A549 (cell line): Measurements from ENCODE around the gene NOTCH3. TPM values are rescaled to one million over a fixed set of nuclear protein-coding genes. Genes with fewer than 3 reads are reported as not detected.

Experiments
- ATAC-seq, 2 experiments: fragments of 200-7000 bp in 1 of 2; fragments of >200 bp in 1 of 2; cut with Nextera tagmentation in 1 of 2; cut with Tn5 transposase in 1 of 2; 3 replicates each; pipeline versions ENCODE4 v1.8.0 to v1.9.1; 2018 to 2020; ENCODE audit warnings: mild to moderate bottlenecking in 1 of 2, moderate library complexity in 1 of 2
- CTCF ChIA-PET: fragments of 300-600 bp; sonication (Branson Sonifier 250); formaldehyde crosslinking; extraction: SDS; loops from one replicate; lab custom pipeline; 2021; ENCODE audit warnings: antibody characterized with exemption, inconsistent platforms; lab: Yijun Ruan, JAX
- POLR2A ChIA-PET: fragments of 350-600 bp; formaldehyde crosslinking; extraction: SDS; loops from one replicate; lab custom pipeline; 2021; ENCODE audit warnings: antibody characterized with exemption, inconsistent platforms; lab: Yijun Ruan, JAX
- DNase-seq, 2 experiments: peaks; one replicate each; pipeline versions ENCODE4 v3.0.0 to v3.0.0-alpha.2; 2011 to 2016; ENCODE audit warnings: low read depth in 1 of 2, low spot score in 1 of 2
- FAIRE-seq: peaks from 2 replicates; lab custom pipeline; 2011; peaks lifted over from hg19 to GRCh38; lab: Jason Lieb, UNC
- H3K27ac ChIP-seq, 2 experiments: fragments of >200 bp; sonication (Bioruptor Twin); formaldehyde crosslinking; 3 replicates each; pipeline ENCODE4 v1.5.1; 2016 to 2017
- H3K4me1 ChIP-seq: fragments of >200 bp; sonication (Bioruptor Twin); formaldehyde crosslinking; 3 replicates; pipeline ENCODE4 v1.6.1; 2016
- H3K4me2 ChIP-seq: fragments of >200 bp; sonication (Bioruptor Twin); formaldehyde crosslinking; 3 replicates; pipeline ENCODE4 v1.6.1; 2016
- H3K4me3 ChIP-seq: fragments of >200 bp; sonication (Bioruptor Twin); formaldehyde crosslinking; 3 replicates; pipeline ENCODE4 v1.5.1; 2016
- H3K9me3 ChIP-seq: fragments of >200 bp; sonication (Bioruptor Twin); formaldehyde crosslinking; 3 replicates; pipeline ENCODE4 v1.6.1; 2016
- BHLHE40 ChIP-seq: IDR thresholded peaks from 2 replicates; pipeline ENCODE4 v1.6.1; 2012; ENCODE audit warnings: low read depth, low read length, inconsistent platforms
- EHF ChIP-seq: fragments of 250-450 bp; sonication (Bioruptor Pico); IDR thresholded peaks from 2 replicates; pipeline ENCODE4 v1.5.0; 2020; ENCODE audit warnings: mild to moderate bottlenecking
- EP300 ChIP-seq, 2 experiments: fragments of >200 bp; sonication (Bioruptor Twin); formaldehyde crosslinking; IDR thresholded peaks; 2 replicates in 1 of 2; 3 replicates in 1 of 2; pipeline ENCODE4 v1.6.1; 2016 to 2017
- ESRRA ChIP-seq: fragments of 150-350 bp; IDR thresholded peaks from 2 replicates; pipeline ENCODE4 v1.6.1; 2014; ENCODE audit warnings: mild to moderate bottlenecking, low read length, borderline replicate concordance
- FOSL2 ChIP-seq, 2 experiments: fragments of 450-650 bp in 1 of 2; fragments of >200 bp in 1 of 2; sonication (Bioruptor Twin) in 1 of 2; formaldehyde crosslinking; IDR thresholded peaks; 2 replicates each; pipeline versions ENCODE4 v1.5.0 to v1.6.1; 2016 to 2020; ENCODE audit warnings: mild to moderate bottlenecking in 1 of 2, moderate library complexity in 1 of 2
- HOXB13 ChIP-seq: fragments of 250-450 bp; sonication (Bioruptor Pico); IDR thresholded peaks from 2 replicates; pipeline ENCODE4 v1.5.0; 2020; ENCODE audit warnings: low read depth, mild to moderate bottlenecking, moderate library complexity
- MAFK ChIP-seq: fragments of 450-650 bp; IDR thresholded peaks from 2 replicates; pipeline ENCODE4 v1.6.1; 2014; ENCODE audit not compliant: partially characterized antibody
- MAZ ChIP-seq: fragments of 150-350 bp; IDR thresholded peaks from 2 replicates; pipeline ENCODE4 v1.6.1; 2014; ENCODE audit warnings: antibody characterized with exemption, low read depth, low read length, borderline replicate concordance
- NPAS2 ChIP-seq: fragments of 250-450 bp; sonication (Bioruptor Pico); IDR thresholded peaks from 2 replicates; pipeline ENCODE4 v1.8.0; 2022; ENCODE audit warnings: mild to moderate bottlenecking, moderate library complexity, borderline replicate concordance
- PHF8 ChIP-seq: fragments of 200-600 bp; sonication (generic); IDR thresholded peaks from 2 replicates; pipeline ENCODE4 v1.6.1; 2016; ENCODE audit warnings: low read depth, mild to moderate bottlenecking, antibody characterized with exemption, moderate library complexity, borderline replicate concordance
- RAD21 ChIP-seq, 2 experiments: fragments of >200 bp in 1 of 2; sonication (Bioruptor Twin) in 1 of 2; formaldehyde crosslinking in 1 of 2; IDR thresholded peaks in 1 of 2; conservative IDR thresholded peaks in 1 of 2; 2 replicates in 1 of 2; 3 replicates in 1 of 2; pipeline ENCODE4 v1.6.1; 2012 to 2018; ENCODE audit warnings: inconsistent platforms in 1 of 2
- RFX5 ChIP-seq: fragments of 450-650 bp; IDR thresholded peaks from 2 replicates; pipeline ENCODE4 v1.7.1; 2014; ENCODE audit warnings: antibody characterized with exemption, mild to moderate bottlenecking, moderate library complexity
- TFCP2L1 ChIP-seq: fragments of 250-450 bp; sonication (Bioruptor Pico); IDR thresholded peaks from 2 replicates; pipeline ENCODE4 v1.5.0; 2021; ENCODE audit warnings: mild to moderate bottlenecking
- ZC3H11A ChIP-seq: fragments of 450-650 bp; IDR thresholded peaks from 2 replicates; pipeline ENCODE4 v1.6.1; 2014; ENCODE audit warnings: antibody characterized with exemption, mild to moderate bottlenecking
- WGBS: methylation state at CpG from one replicate; pipeline ENCODE4 v1.1.6; 2017; ENCODE audit errors: missing lambda C conversion rate; 5-methylcytosine and 5-hydroxymethylcytosine counted together
- polyA plus RNA-seq, 4 experiments: library from polyadenylated mRNA; depleted of rRNA in 3 of 4; stranded (reverse); fragments of >200 nt; fragmentation: RNase III in 1 of 4; extraction: RNeasy Plus Mini Kit Qiagen cat#74134 plus additional on column Dnase treatment in 1 of 4; gene quantifications; 2 replicates in 3 of 4; 3 replicates in 1 of 4; pipeline ENCODE4 v1.2.3, GENCODE V29; 2011 to 2017
- TF ChIP-seq, protein P1 (sequence below): fragments of 250-450 bp; sonication (Bioruptor Pico); IDR thresholded peaks from 2 replicates; pipeline ENCODE4 v1.5.0; 2020; ENCODE audit warnings: low read depth, mild to moderate bottlenecking, moderate library complexity
- TF ChIP-seq, protein P2 (sequence below): IDR thresholded peaks from 2 replicates; pipeline ENCODE4 v1.6.1; 2012
- TF ChIP-seq, protein P3 (sequence below): fragments of 200-600 bp; sonication (generic); IDR thresholded peaks from 2 replicates; pipeline ENCODE4 v1.6.1; 2016; ENCODE audit warnings: antibody characterized with exemption, mild to moderate bottlenecking, moderate library complexity
- TF ChIP-seq, protein P4 (sequence below): IDR thresholded peaks from 2 replicates; pipeline ENCODE4 v1.6.1; 2012; ENCODE audit warnings: low read depth, borderline replicate concordance

Gene NOTCH3
- polyA plus RNA-seq, 2 of the 4 experiments (the other 2 are of a cell fraction), result 9.5 to 14.7 TPM

DNA sequence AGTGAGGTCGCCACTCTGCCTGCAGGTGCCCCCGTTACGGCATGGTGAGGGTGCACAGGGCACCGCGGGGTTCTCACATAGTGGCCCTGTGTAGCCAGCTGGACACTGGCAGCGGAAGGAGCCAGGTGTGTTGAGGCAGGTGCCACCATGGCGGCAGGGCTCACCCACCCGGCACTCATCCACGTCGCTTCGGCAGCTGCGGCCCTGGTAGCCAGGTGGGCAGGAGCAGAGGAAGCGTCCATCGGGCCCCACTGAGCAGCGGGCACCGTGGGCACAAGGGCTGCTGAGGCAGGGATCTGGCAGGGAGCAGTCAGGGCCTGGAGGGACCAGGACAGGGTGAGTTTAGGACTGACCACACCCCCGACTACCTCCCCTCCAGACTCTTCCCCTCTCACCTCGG is 8.8 kb downstream of the NOTCH3 start:
- H3K4me2 ChIP-seq, result no peak overlapping the region
- TF ChIP-seq EHF (no peak), ESRRA (no peak), BHLHE40 (no peak)
- DNase-seq, result no peak
- FAIRE-seq, result no peak
- 96% methylated on average over 10 of the region's 18 CpGs for WGBS
- CTCF ChIA-PET, result no interaction called here
- H3K4me3 ChIP-seq, result no peak overlapping the region
- H3K27ac ChIP-seq, result no peak overlapping the region
- H3K4me1 ChIP-seq, result peaks cover 3% of the 10 kb centered on the region; the same call in 1 of the 3 replicates
- no peaks in the 10 kb centered on the region for H3K9me3 ChIP-seq
- no peak for ATAC-seq
- POLR2A ChIA-PET, result no interaction called here

DNA sequence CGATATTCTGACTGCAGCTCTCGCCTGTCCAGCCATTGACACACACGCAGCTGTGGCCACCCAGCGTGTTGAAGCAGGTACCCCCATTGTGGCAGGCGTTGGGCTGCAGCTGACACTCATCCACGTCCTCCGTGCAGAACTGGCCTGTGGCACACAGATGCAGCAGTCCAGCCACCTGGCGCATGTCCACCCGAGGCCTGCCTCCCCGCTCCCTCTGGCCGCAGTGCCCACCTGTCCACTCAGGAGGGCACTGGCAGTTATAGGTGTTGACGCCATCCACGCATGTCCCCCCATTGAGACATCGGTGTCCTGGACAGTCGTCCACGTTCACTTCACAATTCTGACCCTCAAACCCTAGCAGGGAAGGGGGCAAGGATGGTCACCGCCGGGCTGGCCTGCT is 9.3 kb downstream of the NOTCH3 start:
- 98% methylated on average over 10 of the region's 18 CpGs for WGBS
- ChIA-PET CTCF (interaction anchor here (2.6 kb wide), 1 partner anchor 14 kb away, joined by 13 read pairs; no protein-coding TSS in a partner anchor), POLR2A (no interaction called here)
- no peak overlapping the region for H3K27ac ChIP-seq
- no peak overlapping the region for H3K4me2 ChIP-seq
- no peak for DNase-seq
- TF ChIP-seq RFX5, result no peak
- TF ChIP-seq NPAS2 (CRISPR knock-in tag), result no peak
- no peak for TF ChIP-seq TFCP2L1 (CRISPR knock-in tag)
- TF ChIP-seq FOSL2 (IDR thresholded peaks at IDR 0.05), result no peak
- TF ChIP-seq FOSL2 (CRISPR knock-in tag; IDR thresholded peaks at IDR 0.05), result no peak
- no peak for TF ChIP-seq PHF8
- TF ChIP-seq MAFK, result no peak
- TF ChIP-seq, protein P1, sequence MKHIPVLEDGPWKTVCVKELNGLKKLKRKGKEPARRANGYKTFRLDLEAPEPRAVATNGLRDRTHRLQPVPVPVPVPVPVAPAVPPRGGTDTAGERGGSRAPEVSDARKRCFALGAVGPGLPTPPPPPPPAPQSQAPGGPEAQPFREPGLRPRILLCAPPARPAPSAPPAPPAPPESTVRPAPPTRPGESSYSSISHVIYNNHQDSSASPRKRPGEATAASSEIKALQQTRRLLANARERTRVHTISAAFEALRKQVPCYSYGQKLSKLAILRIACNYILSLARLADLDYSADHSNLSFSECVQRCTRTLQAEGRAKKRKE (CRISPR knock-in tag), result no peak
- no peak for TF ChIP-seq MAZ
- TF ChIP-seq RAD21 (conservative IDR thresholded peaks at IDR 0.05 in 1 of 2, IDR thresholded peaks at IDR 0.05 in 1 of 2), result no peak
- no peak for TF ChIP-seq BHLHE40
- TF ChIP-seq ZC3H11A, result no peak
- TF ChIP-seq, protein P2, sequence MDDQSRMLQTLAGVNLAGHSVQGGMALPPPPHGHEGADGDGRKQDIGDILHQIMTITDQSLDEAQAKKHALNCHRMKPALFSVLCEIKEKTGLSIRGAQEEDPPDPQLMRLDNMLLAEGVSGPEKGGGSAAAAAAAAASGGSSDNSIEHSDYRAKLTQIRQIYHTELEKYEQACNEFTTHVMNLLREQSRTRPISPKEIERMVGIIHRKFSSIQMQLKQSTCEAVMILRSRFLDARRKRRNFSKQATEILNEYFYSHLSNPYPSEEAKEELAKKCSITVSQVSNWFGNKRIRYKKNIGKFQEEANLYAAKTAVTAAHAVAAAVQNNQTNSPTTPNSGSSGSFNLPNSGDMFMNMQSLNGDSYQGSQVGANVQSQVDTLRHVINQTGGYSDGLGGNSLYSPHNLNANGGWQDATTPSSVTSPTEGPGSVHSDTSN, result no peak
- TF ChIP-seq, protein P3, sequence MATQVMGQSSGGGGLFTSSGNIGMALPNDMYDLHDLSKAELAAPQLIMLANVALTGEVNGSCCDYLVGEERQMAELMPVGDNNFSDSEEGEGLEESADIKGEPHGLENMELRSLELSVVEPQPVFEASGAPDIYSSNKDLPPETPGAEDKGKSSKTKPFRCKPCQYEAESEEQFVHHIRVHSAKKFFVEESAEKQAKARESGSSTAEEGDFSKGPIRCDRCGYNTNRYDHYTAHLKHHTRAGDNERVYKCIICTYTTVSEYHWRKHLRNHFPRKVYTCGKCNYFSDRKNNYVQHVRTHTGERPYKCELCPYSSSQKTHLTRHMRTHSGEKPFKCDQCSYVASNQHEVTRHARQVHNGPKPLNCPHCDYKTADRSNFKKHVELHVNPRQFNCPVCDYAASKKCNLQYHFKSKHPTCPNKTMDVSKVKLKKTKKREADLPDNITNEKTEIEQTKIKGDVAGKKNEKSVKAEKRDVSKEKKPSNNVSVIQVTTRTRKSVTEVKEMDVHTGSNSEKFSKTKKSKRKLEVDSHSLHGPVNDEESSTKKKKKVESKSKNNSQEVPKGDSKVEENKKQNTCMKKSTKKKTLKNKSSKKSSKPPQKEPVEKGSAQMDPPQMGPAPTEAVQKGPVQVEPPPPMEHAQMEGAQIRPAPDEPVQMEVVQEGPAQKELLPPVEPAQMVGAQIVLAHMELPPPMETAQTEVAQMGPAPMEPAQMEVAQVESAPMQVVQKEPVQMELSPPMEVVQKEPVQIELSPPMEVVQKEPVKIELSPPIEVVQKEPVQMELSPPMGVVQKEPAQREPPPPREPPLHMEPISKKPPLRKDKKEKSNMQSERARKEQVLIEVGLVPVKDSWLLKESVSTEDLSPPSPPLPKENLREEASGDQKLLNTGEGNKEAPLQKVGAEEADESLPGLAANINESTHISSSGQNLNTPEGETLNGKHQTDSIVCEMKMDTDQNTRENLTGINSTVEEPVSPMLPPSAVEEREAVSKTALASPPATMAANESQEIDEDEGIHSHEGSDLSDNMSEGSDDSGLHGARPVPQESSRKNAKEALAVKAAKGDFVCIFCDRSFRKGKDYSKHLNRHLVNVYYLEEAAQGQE, result no peak
- TF ChIP-seq EP300 (IDR thresholded peaks at IDR 0.05), result no peak
- TF ChIP-seq HOXB13 (CRISPR knock-in tag), result no peak
- TF ChIP-seq, protein P4, sequence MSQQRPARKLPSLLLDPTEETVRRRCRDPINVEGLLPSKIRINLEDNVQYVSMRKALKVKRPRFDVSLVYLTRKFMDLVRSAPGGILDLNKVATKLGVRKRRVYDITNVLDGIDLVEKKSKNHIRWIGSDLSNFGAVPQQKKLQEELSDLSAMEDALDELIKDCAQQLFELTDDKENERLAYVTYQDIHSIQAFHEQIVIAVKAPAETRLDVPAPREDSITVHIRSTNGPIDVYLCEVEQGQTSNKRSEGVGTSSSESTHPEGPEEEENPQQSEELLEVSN, result no peak
- TF ChIP-seq, all 56 proteins: peak for 0
- peaks cover 3% of the 10 kb centered on the region; the same call in 1 of the 3 replicates for H3K4me1 ChIP-seq
- H3K9me3 ChIP-seq, result no peaks in the 10 kb centered on the region
- H3K4me3 ChIP-seq, result no peak overlapping the region
- FAIRE-seq (no peak), ATAC-seq (no peak)
